VCaP (cell line): ENCODE results near the gene ZFPM1.

Experiments
- H3K27ac ChIP-seq: fragments of 450-650 bp; 2 replicates; pipeline ENCODE4 v1.5.1; 2017
- CTCF ChIP-seq: fragments of 450-650 bp; conservative IDR thresholded peaks from 2 replicates; pipeline ENCODE4 v1.5.1; 2017; ENCODE audit warnings: mild to moderate bottlenecking, moderate library complexity

Gene ZFPM1

GRCh38 chr16:88582912-88583575 lies 130.0 kb downstream of the ZFPM1 start:
- no peak overlapping the region for H3K27ac ChIP-seq
- TF ChIP-seq CTCF, result no peak

- H3K27ac ChIP-seq, result no peak overlapping the region
- TF ChIP-seq CTCF, result no peak
These were observed 131.6 kb downstream of the ZFPM1 start for GRCh38 chr16:88584676-88585075.

- no peak overlapping the region for H3K27ac ChIP-seq
- TF ChIP-seq CTCF, result no peak
These were observed 132.2 kb downstream of the ZFPM1 start for GRCh38 chr16:88585269-88585668.

- no peak for TF ChIP-seq CTCF
- H3K27ac ChIP-seq, result no peak overlapping the region
These were observed 133.0 kb downstream of the ZFPM1 start for GRCh38 chr16:88585927-88586581.
